ENCODE measurements around the gene GRID1.

Gene GRID1

GRCh38 chr10:85902051-85902450 is 464.5 kb downstream of the GRID1 start:
- no peak for DNase-seq

GRCh38 chr10:85901599-85901998 is 465.0 kb downstream of the GRID1 start:
- DNase-seq, result no peak

- no peak for DNase-seq
Observed at GRCh38 chr10:85900487-85900886, 466.1 kb downstream of the GRID1 start.

- DNase-seq, result no peak
Observed at GRCh38 chr10:85900061-85900460, 466.5 kb downstream of the GRID1 start.

- no peak for DNase-seq
Observed at GRCh38 chr10:85891472-85891871, 475.1 kb downstream of the GRID1 start.

GRCh38 chr10:85888559-85888958 is 478.0 kb downstream of the GRID1 start:
- no peak for DNase-seq

GRCh38 chr10:85888004-85888403 is 478.6 kb downstream of the GRID1 start:
- no peak for DNase-seq

GRCh38 chr10:85874208-85874607 is 492.4 kb downstream of the GRID1 start:
- DNase-seq, result no peak

GRCh38 chr10:85873063-85873462 is 493.5 kb downstream of the GRID1 start:
- DNase-seq, result no peak

- DNase-seq, result no peak
Observed at GRCh38 chr10:85868627-85869499, 497.7 kb downstream of the GRID1 start.

- DNase-seq, result no peak
Observed at GRCh38 chr10:85864868-85865526, 501.6 kb downstream of the GRID1 start.

- DNase-seq, result no peak
Observed at GRCh38 chr10:85864173-85864549, 502.4 kb downstream of the GRID1 start.

- no peak for DNase-seq
Observed at GRCh38 chr10:85863301-85864172, 503.1 kb downstream of the GRID1 start.

- DNase-seq, result no peak
Observed at GRCh38 chr10:85862771-85863170, 503.8 kb downstream of the GRID1 start.

GRCh38 chr10:85861513-85862197 is 504.9 kb downstream of the GRID1 start:
- DNase-seq, result no peak

- DNase-seq, result no peak
Observed at GRCh38 chr10:85859859-85860258, 506.7 kb downstream of the GRID1 start.

- DNase-seq, result no peak
Observed at GRCh38 chr10:85858776-85859515, 507.6 kb downstream of the GRID1 start.

- no peak for DNase-seq
Observed at GRCh38 chr10:85857791-85858190, 508.8 kb downstream of the GRID1 start.

- DNase-seq, result no peak
Observed at GRCh38 chr10:85857305-85857704, 509.3 kb downstream of the GRID1 start.

- DNase-seq, result no peak
Observed at GRCh38 chr10:85851934-85852333, 514.7 kb downstream of the GRID1 start.

- no peak for DNase-seq
Observed at GRCh38 chr10:85851325-85851724, 515.3 kb downstream of the GRID1 start.

GRCh38 chr10:85850736-85851135 is 515.9 kb downstream of the GRID1 start:
- DNase-seq, result no peak

All from NCI-H2107 (cell line).